Astrocyte of the spinal cord (primary cell): ENCODE data around the gene MIP.

Source experiments
- DNase-seq: peaks from one replicate; pipeline ENCODE4 v3.0.0; 2011; ENCODE audit warnings: low read depth, low spot score
- H3K4me3 ChIP-seq: 2 replicates; pipeline ENCODE4 v1.5.1; 2011; ENCODE audit warnings: low read depth, mild to moderate bottlenecking, low read length, moderate library complexity
- in situ Hi-C: cut with HindIII; loops from 2 replicates; pipeline ENCODE4 v1.10.0; 2017; ENCODE audit warnings: low sequenced_read_pairs
- TF ChIP-seq, protein P1 (sequence below): IDR thresholded peaks from 2 replicates; pipeline ENCODE4 v1.5.1; 2012; ENCODE audit warnings: low read depth, mild to moderate bottlenecking, low read length, inconsistent platforms

MIP gene

DNA sequence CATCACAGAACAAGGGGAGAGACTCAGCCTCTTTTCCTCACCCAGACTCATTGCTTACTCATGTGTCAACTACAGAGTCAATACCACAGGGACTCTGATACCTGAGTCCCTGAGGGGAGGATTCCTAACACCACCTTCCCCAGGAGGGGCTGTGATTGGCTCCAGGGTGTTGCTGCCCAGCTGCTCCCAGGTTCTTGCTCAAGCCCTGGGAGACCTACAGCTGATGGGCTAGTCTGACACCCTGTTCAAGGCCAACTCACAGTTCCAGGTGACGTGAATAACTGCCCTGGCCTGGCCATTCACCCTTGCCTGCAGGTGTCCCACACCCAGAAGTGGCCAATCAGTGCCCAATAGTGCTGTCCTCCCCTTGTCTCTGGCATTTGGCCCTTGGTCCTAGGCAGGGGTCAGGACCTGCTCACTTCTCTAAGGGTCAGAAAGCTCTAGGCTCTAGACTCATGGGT, 22.5 kb upstream of the MIP start:
- TF ChIP-seq, protein P1, sequence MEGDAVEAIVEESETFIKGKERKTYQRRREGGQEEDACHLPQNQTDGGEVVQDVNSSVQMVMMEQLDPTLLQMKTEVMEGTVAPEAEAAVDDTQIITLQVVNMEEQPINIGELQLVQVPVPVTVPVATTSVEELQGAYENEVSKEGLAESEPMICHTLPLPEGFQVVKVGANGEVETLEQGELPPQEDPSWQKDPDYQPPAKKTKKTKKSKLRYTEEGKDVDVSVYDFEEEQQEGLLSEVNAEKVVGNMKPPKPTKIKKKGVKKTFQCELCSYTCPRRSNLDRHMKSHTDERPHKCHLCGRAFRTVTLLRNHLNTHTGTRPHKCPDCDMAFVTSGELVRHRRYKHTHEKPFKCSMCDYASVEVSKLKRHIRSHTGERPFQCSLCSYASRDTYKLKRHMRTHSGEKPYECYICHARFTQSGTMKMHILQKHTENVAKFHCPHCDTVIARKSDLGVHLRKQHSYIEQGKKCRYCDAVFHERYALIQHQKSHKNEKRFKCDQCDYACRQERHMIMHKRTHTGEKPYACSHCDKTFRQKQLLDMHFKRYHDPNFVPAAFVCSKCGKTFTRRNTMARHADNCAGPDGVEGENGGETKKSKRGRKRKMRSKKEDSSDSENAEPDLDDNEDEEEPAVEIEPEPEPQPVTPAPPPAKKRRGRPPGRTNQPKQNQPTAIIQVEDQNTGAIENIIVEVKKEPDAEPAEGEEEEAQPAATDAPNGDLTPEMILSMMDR: no peak
- H3K4me3 ChIP-seq: no peak overlapping the region
- no peak for DNase-seq
- in situ Hi-C loops: no loop called here

DNA sequence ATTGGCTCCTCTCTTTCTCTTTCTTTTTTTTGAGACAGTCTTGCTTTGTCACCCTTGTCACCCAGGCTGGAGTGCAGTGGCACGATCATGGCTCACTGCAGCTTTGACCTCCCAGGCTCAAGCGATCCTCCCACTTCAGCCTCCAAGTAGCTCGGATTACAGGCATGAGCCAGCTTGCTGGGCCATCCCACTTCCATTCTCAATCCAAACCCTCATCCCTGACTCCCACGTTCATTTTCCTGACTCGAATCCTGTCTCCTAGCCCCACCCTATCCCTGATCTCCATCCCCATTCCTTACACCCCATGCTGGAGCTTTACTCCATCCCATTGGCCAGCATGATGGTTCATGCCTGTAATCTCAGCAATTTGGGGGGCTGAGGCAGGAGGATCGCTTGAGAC, 21.7 kb upstream of the MIP start:
- in situ Hi-C loops: no loop called here
- DNase-seq: no peak
- TF ChIP-seq, protein P1: no peak
- no peak overlapping the region for H3K4me3 ChIP-seq

DNA sequence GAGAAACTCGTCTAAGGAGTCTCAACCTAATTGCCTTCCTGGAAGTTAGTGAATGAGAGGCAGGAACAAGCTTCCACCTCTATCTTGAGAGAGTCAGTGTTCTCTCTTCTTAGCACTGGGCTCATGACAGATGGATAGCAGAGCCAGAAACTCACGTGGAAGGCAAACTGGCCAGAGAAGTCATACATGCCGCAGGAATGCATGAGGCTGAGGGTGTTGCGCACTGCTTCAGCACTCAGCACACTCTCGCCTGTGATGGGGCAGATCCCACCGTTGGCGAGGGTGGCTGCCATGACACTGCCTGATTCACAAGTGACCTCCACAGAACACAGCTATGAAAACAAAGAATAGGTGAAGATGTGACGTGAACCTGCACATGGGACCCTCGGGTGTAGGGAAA, 19.9 kb upstream of the MIP start:
- TF ChIP-seq, protein P1: no peak
- no peak overlapping the region for H3K4me3 ChIP-seq
- in situ Hi-C loops: no loop called here
- no peak for DNase-seq

DNA sequence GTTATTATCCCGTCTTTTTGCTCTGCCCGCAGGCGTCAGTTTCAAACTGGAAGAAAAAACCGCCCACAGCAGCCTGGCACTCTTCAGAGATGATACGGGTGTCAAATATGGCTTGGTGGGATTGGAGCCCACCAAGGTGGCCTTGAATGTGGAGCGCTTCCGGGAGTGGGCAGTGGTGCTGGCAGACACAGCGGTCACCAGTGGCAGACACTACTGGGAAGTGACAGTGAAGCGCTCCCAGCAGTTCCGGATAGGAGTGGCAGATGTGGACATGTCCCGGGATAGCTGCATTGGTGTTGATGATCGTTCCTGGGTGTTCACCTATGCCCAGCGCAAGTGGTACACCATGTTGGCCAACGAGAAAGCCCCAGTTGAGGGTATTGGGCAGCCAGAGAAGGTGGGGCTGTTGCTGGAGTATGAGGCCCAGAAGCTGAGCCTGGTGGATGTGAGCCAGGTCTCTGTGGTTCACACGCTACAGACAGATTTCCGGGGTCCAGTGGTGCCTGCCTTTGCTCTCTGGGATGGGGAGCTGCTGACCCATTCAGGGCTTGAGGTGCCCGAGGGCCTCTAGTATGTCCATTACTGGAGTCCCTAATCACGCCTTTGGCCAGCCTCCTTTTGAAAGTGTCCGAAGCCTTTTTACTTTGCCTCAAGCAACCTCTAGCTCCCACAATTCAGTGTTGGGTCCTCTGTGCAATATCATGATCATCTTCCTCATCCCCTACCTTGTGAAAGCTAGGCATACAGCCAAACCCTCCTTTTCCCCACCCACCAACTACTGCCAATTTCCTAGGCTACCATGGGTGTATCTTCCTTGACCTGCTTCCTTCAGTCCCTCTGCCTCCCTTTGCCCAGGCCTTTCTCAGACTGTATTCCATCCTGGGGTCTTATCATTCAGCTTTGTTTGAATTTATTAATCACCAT, 14.8 kb upstream of the MIP start:
- TF ChIP-seq, protein P1: no peak
- in situ Hi-C loops: no loop called here
- no peak for DNase-seq
- H3K4me3 ChIP-seq: peak overlapping the region; percentile 100

DNA sequence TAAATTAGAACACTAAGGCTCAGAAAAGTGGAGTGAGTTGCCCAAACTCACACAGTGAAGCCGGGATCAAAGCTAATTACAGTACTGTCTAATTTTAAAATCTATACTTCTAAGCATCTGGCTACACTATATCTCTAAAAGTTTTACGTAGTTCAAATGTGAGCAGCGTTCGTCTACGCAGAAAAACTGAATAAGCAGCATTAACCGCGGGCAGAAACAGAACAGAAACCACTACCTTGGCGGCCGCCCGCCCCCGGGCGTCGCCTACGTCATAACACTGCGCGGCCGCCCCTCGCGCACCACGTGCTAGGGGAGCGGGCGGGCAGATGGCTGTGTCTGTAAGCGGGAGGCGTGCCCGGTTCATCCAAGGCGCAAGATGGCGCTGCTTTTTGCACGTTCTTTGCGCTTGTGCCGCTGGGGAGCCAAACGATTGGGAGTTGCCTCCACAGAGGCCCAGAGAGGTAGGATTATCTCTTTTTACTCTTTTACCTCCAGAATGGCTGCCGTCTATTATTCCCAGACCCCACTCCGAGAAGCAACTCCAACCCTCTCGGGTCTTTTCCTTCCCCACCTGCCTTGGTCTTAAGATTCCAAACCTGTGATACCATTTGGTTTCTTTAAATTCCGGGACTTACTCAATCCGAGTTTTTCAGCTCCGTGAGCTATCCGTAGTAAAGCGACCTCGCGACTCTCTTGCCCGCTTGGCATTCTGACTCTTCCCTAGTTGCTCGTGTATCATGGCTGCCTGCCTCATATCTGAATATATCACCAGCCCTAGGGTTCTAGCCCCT, 14.0 kb upstream of the MIP start, which contains the start of gene SPRYD4:
Gene SPRYD4 (plus strand): TSS at position 363 of the 791 bp plus-strand sequence. CDS start 14 bp downstream, at position 377.
- TF ChIP-seq, protein P1: peak; percentile 22
- in situ Hi-C loops: no loop called here
- H3K4me3 ChIP-seq: peak within 1 kb of the TSS; percentile 100
- DNase-seq: peak; percentile 94

DNA sequence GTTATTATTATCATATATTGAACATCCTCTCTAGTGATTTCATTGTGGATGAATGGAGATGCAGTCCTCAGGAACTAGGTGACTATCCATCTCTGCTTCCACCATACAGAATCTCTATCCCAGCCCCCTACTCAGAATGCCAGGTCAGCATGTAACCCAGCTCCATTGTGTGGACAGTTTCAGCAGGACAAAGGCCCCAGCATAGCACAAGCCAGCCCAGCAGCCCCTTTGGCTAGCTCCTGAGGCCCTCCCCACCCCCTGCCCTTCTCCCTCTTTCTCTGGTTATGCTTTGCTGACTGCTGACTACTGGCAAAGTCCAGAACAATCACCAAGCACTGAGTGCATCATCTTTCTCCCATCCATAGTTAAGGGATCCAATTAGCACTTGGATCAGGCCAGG, 8.1 kb upstream of the MIP start:
- TF ChIP-seq, protein P1: no peak
- no peak overlapping the region for H3K4me3 ChIP-seq
- DNase-seq: no peak
- in situ Hi-C loops: no loop called here
